Calu3 (cell line): Measurements from ENCODE around the gene CCNE1. TPM values are rescaled to one million over a fixed set of nuclear protein-coding genes. Genes with fewer than 3 reads are reported as not detected.

Experiments used
- BruUV-seq: library from RNA; stranded (reverse); fragments of 400-500 nt; replicated peaks from 2 replicates; lab custom pipeline; 2021; lab: Mats Ljungman, UMichigan
- CTCF ChIA-PET: fragments of 300-600 bp; sonication (Branson Sonifier 250); formaldehyde crosslinking; loops from one replicate; lab custom pipeline; 2022; ENCODE audit warnings: antibody characterized with exemption; lab: Charles Lee
- DNase-seq: peaks from one replicate; pipeline ENCODE4 v3.0.0; 2022
- H3K27ac Mint-ChIP-seq: one replicate; pipeline ENCODE4 v1.8.0; 2022; ENCODE audit warnings: mixed read lengths; ENCODE audit not compliant: unreplicated experiment
- H3K27me3 Mint-ChIP-seq: one replicate; pipeline ENCODE4 v1.8.0; 2022; ENCODE audit warnings: mixed read lengths; ENCODE audit not compliant: unreplicated experiment
- H3K36me3 Mint-ChIP-seq: one replicate; pipeline ENCODE4 v1.8.0; 2022; ENCODE audit warnings: mild to moderate bottlenecking, moderate library complexity, mixed read lengths; ENCODE audit not compliant: insufficient read depth, unreplicated experiment
- H3K4me1 Mint-ChIP-seq: one replicate; pipeline ENCODE4 v1.8.0; 2022; ENCODE audit warnings: mild to moderate bottlenecking, low read depth, mixed read lengths; ENCODE audit not compliant: unreplicated experiment
- H3K4me3 Mint-ChIP-seq: one replicate; pipeline ENCODE4 v1.8.0; 2022; ENCODE audit warnings: mild to moderate bottlenecking, low read depth, moderate library complexity, mixed read lengths; ENCODE audit not compliant: unreplicated experiment
- H3K9me3 Mint-ChIP-seq: one replicate; pipeline ENCODE4 v1.8.0; 2022; ENCODE audit warnings: low read depth, mixed read lengths; ENCODE audit not compliant: unreplicated experiment
- CTCF ChIP-seq: fragments of 200-600 bp; IDR thresholded peaks from one replicate; pipeline ENCODE4 v1.8.0; 2022; ENCODE audit warnings: antibody characterized with exemption; ENCODE audit not compliant: unreplicated experiment
- intact Hi-C: fragments of 100-400 bp; cut with micrococcal nuclease; formaldehyde crosslinking; loops from one replicate; pipeline ENCODE4 v1.10.0; 2022; ENCODE audit not compliant: unreplicated experiment
- total RNA-seq: library from RNA; stranded (reverse); gene quantifications from 2 replicates; pipeline ENCODE4 v1.2.3, GENCODE V29; 2022

CCNE1 gene
- total RNA-seq, 1 experiment from 2014 or later, result 15.9 TPM

DNA sequence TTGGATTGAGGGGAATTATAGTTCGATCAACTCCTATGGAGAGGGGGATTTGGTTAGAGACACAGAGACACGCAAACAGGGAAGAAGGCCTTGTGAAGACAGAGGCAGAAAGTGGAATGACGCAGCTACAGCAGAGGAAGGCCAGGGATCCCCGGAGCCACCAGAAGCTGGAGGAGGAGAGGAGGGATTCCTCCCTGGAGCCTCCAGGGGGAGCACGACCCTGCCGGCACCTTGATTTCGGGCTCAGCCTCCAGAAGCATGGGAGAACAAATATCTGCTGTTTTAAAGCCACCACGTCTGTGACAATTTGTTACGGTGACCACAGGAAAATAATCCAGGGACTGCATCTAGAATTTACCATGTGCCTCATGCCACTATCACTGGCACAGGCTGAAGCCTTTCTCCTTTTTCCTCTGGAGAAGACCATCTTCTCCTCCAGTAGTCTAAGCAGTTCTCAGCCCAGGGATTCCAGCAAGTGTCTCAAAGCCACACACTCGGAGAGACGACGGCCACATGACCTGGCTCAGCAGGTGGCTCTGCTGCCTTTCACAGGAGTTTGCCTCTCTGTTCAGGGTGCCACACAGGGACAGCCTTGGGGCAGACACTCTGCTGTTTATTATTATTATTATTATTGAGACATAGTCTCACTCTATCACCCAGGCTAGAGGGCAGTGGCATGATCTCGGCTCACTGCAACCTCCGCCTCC, 39.9 kb upstream of the CCNE1 start:
- CTCF ChIA-PET, result interaction anchor here (0.8 to 1.7 kb wide), 5 partner anchors 12 to 101 kb away, joined by 4 to 8 read pairs (median 5); no protein-coding TSS in a partner anchor
- no TSS peak for BruUV-seq
- H3K4me1 Mint-ChIP-seq, result no peaks in the 10 kb centered on the region
- H3K27ac Mint-ChIP-seq, result no peak overlapping the region
- DNase-seq, result peak; percentile 79
- H3K9me3 Mint-ChIP-seq, result no peaks in the 10 kb centered on the region
- H3K36me3 Mint-ChIP-seq, result no peaks in the 10 kb centered on the region
- no peak overlapping the region for H3K4me3 Mint-ChIP-seq
- peaks cover 21% of the 10 kb centered on the region for H3K27me3 Mint-ChIP-seq
- intact Hi-C loops, result loop anchor here (1.0 kb wide), 2 partner anchors 73 to 101 kb away; no protein-coding TSS in a partner anchor
- TF ChIP-seq CTCF, result peak; percentile 57

DNA sequence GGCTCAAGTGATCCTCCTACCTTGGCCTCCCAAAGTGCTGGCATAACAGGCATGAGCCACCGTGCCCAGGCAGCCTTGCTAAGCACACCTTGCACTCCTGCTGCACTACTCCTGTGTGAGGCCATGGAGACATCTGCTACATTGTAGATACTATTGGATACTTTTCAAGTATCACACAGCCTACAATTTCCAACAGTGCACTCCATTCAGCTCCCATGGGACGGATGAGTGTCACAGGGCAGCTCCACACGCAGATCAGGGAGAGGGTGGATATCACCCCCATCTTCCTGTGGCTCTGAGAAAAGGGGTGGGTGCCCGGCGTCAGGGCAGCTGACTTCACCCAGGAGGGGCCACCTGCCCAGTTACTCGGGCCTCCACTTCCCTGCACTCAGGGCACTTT, 39.1 kb upstream of the CCNE1 start:
- BruUV-seq, result no TSS peak
- H3K27me3 Mint-ChIP-seq, result peaks cover 16% of the 10 kb centered on the region
- no peak overlapping the region for H3K27ac Mint-ChIP-seq
- H3K4me3 Mint-ChIP-seq, result no peak overlapping the region
- intact Hi-C loops, result no loop called here
- CTCF ChIA-PET, result interaction anchor here (1.4 kb wide), 1 partner anchor 42 kb away, joined by 4 read pairs; no protein-coding TSS in a partner anchor
- H3K9me3 Mint-ChIP-seq, result no peaks in the 10 kb centered on the region
- H3K4me1 Mint-ChIP-seq, result no peaks in the 10 kb centered on the region
- no peak for TF ChIP-seq CTCF
- no peak for DNase-seq
- H3K36me3 Mint-ChIP-seq, result no peaks in the 10 kb centered on the region

DNA sequence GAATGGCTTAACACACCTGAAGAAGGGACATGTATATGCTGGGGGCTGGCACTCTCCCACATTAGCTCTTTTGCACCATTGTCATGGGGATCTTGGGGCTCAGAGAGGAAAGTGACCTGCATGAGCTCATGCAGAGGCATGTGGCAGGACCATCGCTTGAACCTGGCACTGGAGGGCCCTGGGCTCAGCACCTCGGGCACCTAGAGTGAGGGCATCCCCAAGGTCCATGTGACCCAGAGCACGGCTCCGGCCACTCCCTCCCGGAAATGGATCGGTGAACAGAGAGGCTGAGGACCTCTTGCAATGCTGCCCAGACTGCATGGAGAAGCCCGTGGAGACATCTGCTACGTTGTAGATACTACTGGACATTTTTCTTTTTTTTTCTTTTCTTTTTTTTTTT, 38.6 kb upstream of the CCNE1 start:
- no TSS peak for BruUV-seq
- Mint-ChIP-seq H3K36me3 (no peaks in the 10 kb centered on the region), H3K4me1 (no peaks in the 10 kb centered on the region), H3K4me3 (no peak overlapping the region), H3K9me3 (no peaks in the 10 kb centered on the region), H3K27ac (no peak overlapping the region), H3K27me3 (peaks cover 16% of the 10 kb centered on the region)
- intact Hi-C loops, result no loop called here
- DNase-seq, result no peak
- CTCF ChIA-PET, result no interaction called here
- no peak for TF ChIP-seq CTCF

DNA sequence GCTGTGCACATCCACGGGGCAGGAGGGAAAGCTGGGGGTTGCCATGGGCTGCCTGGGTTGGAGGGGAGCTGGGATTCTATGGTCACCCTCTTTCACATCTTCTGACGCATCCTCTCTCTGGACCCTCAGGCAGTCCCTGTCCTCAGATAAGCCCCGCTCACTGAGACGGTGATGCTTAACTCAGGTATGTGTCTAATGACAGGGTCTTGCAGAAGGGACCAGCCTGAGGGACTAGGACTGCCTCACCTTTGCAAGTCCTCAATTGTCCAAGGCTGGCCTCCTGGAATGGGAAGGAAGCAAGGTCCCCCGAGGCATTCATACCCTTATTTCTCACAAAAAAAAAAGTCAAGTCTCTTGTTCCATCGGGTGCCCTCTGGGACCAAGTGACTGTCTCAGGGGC, 37.7 kb upstream of the CCNE1 start:
- Mint-ChIP-seq H3K9me3 (no peaks in the 10 kb centered on the region), H3K27me3 (peaks cover 17% of the 10 kb centered on the region), H3K4me1 (no peaks in the 10 kb centered on the region), H3K4me3 (no peak overlapping the region), H3K36me3 (no peaks in the 10 kb centered on the region), H3K27ac (no peak overlapping the region)
- DNase-seq, result no peak
- CTCF ChIA-PET, result interaction anchor here (0.6 kb wide), 1 partner anchor 64 kb away, joined by 5 read pairs; no protein-coding TSS in a partner anchor
- intact Hi-C loops, result no loop called here
- no TSS peak for BruUV-seq
- no peak for TF ChIP-seq CTCF
